Measurements from ENCODE around the gene MIPOL1.

MIPOL1 gene

GRCh38 chr14:37508503-37508902 lies 310.8 kb downstream of the MIPOL1 start:
- POLR2A ChIA-PET, result no interaction called here

GRCh38 chr14:37512173-37512572 lies 314.4 kb downstream of the MIPOL1 start:
- no peak overlapping the region for H3K4me3 ChIP-seq (ENCODE audit: low read depth, low read length)
- POLR2A ChIA-PET, result no interaction called here
- no peak for TF ChIP-seq CTCF (IDR thresholded peaks at IDR 0.05; ENCODE audit: insufficient read depth, low read length, missing control alignments)
- CTCF ChIA-PET, result no interaction called here
- DNase-seq (ENCODE audit: low read depth, low spot score), result no peak

More at GRCh38 chr14:37508503-37508902, 310.8 kb downstream of the MIPOL1 start:
- DNase-seq (ENCODE audit: low read depth, low spot score), result no peak
- CTCF ChIA-PET, result no interaction called here
- no peak overlapping the region for H3K4me3 ChIP-seq (ENCODE audit: low read depth, low read length)
- TF ChIP-seq CTCF (IDR thresholded peaks at IDR 0.05; ENCODE audit: insufficient read depth, low read length, missing control alignments), result no peak

DNA sequence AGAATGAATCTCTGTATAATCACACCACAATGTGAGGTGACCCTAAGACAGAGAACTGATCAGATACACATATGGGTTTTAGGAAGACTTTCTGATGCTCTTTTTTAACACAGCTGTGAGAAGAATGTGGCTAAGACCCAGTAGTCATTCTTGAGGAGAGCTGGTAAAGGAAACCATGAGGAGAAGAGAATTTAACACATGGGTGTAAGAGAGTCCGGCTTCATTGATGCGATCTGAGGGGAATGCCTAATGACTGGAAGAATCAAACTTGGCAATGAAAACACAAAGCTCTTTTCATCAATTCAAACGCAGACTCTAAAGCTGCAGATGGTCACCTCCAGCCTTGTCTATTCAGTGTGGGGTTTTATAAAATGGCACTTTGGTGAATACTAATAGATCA lies 318.0 kb downstream of the MIPOL1 start:
- no peak overlapping the region for H3K4me3 ChIP-seq (ENCODE audit: low read depth, low read length)
- no peak for TF ChIP-seq CTCF (IDR thresholded peaks at IDR 0.05; ENCODE audit: insufficient read depth, low read length, missing control alignments)
- CTCF ChIA-PET, result no interaction called here
- no peak for DNase-seq (ENCODE audit: low read depth, low spot score)
- POLR2A ChIA-PET, result no interaction called here

DNA sequence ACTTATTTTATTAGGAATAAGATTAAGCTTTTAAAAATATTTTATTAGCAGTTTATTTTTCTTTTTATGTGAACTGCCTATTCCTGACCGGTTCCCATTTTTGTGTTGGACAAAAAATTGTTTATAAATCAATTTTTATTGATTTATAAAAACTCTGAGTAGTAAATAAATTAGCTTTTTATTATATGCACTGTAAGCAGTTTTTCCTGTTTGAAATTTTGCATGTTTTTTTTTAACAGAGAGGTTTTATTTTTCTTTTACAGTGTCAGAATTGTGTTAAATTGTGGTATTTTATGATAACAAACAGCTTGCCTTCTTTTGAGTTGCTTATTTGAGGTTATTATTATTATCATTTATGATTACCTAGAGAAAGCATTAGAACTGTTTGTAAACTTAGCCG lies 329.3 kb downstream of the MIPOL1 start:
- no peak overlapping the region for H3K4me3 ChIP-seq (ENCODE audit: low read depth, low read length)
- CTCF ChIA-PET, result interaction anchor here (1.3 kb wide), 1 partner anchor 38 kb away, joined by 3 read pairs; no protein-coding TSS in a partner anchor
- DNase-seq (ENCODE audit: low read depth, low spot score), result no peak
- POLR2A ChIA-PET, result no interaction called here
- TF ChIP-seq CTCF (IDR thresholded peaks at IDR 0.05; ENCODE audit: insufficient read depth, low read length, missing control alignments), result no peak

GRCh38 chr14:37539992-37540391 lies 342.3 kb downstream of the MIPOL1 start:
- TF ChIP-seq CTCF (IDR thresholded peaks at IDR 0.05; ENCODE audit: insufficient read depth, low read length, missing control alignments), result no peak
- CTCF ChIA-PET, result no interaction called here

DNA sequence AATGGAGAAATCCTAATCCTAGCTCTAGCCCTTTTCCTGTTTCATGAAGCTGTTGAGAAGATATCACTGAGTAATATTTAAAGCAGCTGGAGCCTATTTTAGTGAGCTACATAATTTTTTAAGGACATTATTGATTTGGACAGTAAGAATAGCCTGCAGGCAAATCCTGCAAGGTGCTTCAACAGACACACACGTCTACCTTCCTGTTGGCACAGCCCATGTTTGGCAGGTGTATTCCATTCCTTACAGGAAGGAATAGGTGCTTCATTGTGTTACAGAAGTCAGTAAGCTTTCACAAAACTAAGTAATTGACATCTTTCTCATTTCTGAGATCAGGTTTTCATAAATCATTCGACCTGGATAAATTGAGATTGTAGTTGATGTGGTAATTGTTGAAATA lies 346.7 kb downstream of the MIPOL1 start:
- ChIA-PET POLR2A (no interaction called here), CTCF (no interaction called here)
- no peak for TF ChIP-seq CTCF (IDR thresholded peaks at IDR 0.05; ENCODE audit: insufficient read depth, low read length, missing control alignments)
- DNase-seq (ENCODE audit: low read depth, low spot score), result no peak
- no peak overlapping the region for H3K4me3 ChIP-seq (ENCODE audit: low read depth, low read length)

More at GRCh38 chr14:37539992-37540391, 342.3 kb downstream of the MIPOL1 start:
- no peak for DNase-seq (ENCODE audit: low read depth, low spot score)
- H3K4me3 ChIP-seq (ENCODE audit: low read depth, low read length), result no peak overlapping the region
- POLR2A ChIA-PET, result no interaction called here
